Measurements from ENCODE around the gene ATP2B2.

- TF ChIP-seq CTCF (IDR thresholded peaks at IDR 0.05) (no peak), POLR2A (IDR thresholded peaks at IDR 0.05) (no peak)
Observed at GRCh38 chr3:10442151-10442795, 63.1 kb downstream of the ATP2B2 start.
